Cardiac muscle cell (in vitro differentiated cells and primary cell): ENCODE measurements around the gene KLHDC7A. TPM values are rescaled to one million over a fixed set of nuclear protein-coding genes. Genes with fewer than 3 reads are reported as not detected.

Experiments
- DNase-seq, 2 donors: peaks; one replicate each; pipeline versions ENCODE4 v3.0.0 to v3.0.0-alpha.2; 2010 to 2017; ENCODE audit warnings: low read depth in 1 of 2, low spot score in 1 of 2
- H3K27ac ChIP-seq: fragments of 200-600 bp; sonication (generic); 2 replicates; pipeline ENCODE4 v1.5.1; 2016
- H3K27me3 ChIP-seq: fragments of 200-600 bp; sonication (generic); 2 replicates; pipeline ENCODE4 v1.6.0; 2016; ENCODE audit warnings: control low read depth
- H3K36me3 ChIP-seq: fragments of 200-600 bp; sonication (generic); 2 replicates; pipeline ENCODE4 v1.5.1; 2016; ENCODE audit warnings: control low read depth
- H3K4me1 ChIP-seq: fragments of 200-600 bp; sonication (generic); 2 replicates; pipeline ENCODE4 v1.8.1; 2017; ENCODE audit warnings: low read depth, mild to moderate bottlenecking, mixed run types
- H3K4me3 ChIP-seq: fragments of 200-600 bp; sonication (generic); 2 replicates; pipeline ENCODE4 v1.5.1; 2016; ENCODE audit warnings: mild to moderate bottlenecking
- H3K9me3 ChIP-seq: fragments of 200-600 bp; sonication (generic); 2 replicates; pipeline ENCODE4 v1.5.1; 2017; ENCODE audit warnings: low read depth, mild to moderate bottlenecking, control low read depth
- polyA plus RNA-seq: library from polyadenylated mRNA; unstranded; fragments of >200 nt; fragmentation: Nextera tagmentation; extraction: Ambion mirVana; gene quantifications from 2 replicates; pipeline ENCODE4 v1.2.1, GENCODE V29; 2016
- total RNA-seq: library from RNA; depleted of rRNA; stranded (reverse); fragments of >200 nt; gene quantifications from 2 replicates; pipeline ENCODE4 v1.2.3, GENCODE V29; 2016
- TF ChIP-seq, protein P1 (sequence below): IDR thresholded peaks from 2 replicates; pipeline ENCODE4 v1.5.1; 2012; ENCODE audit warnings: low read depth, mild to moderate bottlenecking, low read length

The KLHDC7A gene
- total and polyA plus RNA-seq, 2 experiments from 2014 or later, result not detected

- Histone ChIP-seq H3K36me3 (no peaks in the 10 kb centered on the region), H3K27me3 (peaks cover 4% of the 10 kb centered on the region), H3K9me3 (no peaks in the 10 kb centered on the region), H3K4me3 (no peak overlapping the region), H3K27ac (no peak overlapping the region), H3K4me1 (no peaks in the 10 kb centered on the region)
- no peak for DNase-seq
- TF ChIP-seq, protein P1, sequence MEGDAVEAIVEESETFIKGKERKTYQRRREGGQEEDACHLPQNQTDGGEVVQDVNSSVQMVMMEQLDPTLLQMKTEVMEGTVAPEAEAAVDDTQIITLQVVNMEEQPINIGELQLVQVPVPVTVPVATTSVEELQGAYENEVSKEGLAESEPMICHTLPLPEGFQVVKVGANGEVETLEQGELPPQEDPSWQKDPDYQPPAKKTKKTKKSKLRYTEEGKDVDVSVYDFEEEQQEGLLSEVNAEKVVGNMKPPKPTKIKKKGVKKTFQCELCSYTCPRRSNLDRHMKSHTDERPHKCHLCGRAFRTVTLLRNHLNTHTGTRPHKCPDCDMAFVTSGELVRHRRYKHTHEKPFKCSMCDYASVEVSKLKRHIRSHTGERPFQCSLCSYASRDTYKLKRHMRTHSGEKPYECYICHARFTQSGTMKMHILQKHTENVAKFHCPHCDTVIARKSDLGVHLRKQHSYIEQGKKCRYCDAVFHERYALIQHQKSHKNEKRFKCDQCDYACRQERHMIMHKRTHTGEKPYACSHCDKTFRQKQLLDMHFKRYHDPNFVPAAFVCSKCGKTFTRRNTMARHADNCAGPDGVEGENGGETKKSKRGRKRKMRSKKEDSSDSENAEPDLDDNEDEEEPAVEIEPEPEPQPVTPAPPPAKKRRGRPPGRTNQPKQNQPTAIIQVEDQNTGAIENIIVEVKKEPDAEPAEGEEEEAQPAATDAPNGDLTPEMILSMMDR, result no peak
Observed at GRCh38 chr1:18446751-18447150, 34.0 kb upstream of the KLHDC7A start.

GRCh38 chr1:18447509-18448220 is 33.1 kb upstream of the KLHDC7A start:
- no peak overlapping the region for H3K4me3 ChIP-seq
- TF ChIP-seq, protein P1, result no peak
- no peaks in the 10 kb centered on the region for H3K9me3 ChIP-seq
- H3K36me3 ChIP-seq, result no peaks in the 10 kb centered on the region
- no peak overlapping the region for H3K27ac ChIP-seq
- no peak for DNase-seq
- H3K27me3 ChIP-seq, result peaks cover 4% of the 10 kb centered on the region
- no peaks in the 10 kb centered on the region for H3K4me1 ChIP-seq

- Histone ChIP-seq H3K27ac (no peak overlapping the region), H3K27me3 (peaks cover 4% of the 10 kb centered on the region), H3K36me3 (no peaks in the 10 kb centered on the region), H3K9me3 (no peaks in the 10 kb centered on the region), H3K4me1 (no peaks in the 10 kb centered on the region), H3K4me3 (no peak overlapping the region)
- TF ChIP-seq, protein P1, result no peak
- no peak for DNase-seq
Observed at GRCh38 chr1:18448889-18449288, 31.8 kb upstream of the KLHDC7A start.

DNA sequence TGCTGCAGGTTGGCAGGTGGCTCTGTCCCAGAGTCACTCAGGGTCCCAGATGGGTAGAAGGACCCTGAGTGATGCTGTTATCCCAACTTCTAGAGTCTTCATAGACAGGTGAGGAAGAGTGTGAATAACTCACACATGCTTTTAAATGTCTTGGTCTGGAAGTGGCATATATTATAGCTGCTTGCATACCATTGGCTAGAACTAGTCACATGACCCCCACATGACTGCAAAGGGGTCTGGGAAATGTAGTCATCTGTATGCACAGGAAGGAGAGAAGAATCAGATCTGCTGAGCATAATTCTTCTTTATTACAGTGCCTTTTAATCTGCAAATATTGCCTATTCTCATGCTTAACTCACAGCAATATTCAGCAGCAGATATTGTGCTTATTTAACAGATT is 28.2 kb upstream of the KLHDC7A start:
- H3K4me3 ChIP-seq, result no peak overlapping the region
- no peak overlapping the region for H3K27ac ChIP-seq
- no peaks in the 10 kb centered on the region for H3K4me1 ChIP-seq
- TF ChIP-seq, protein P1, result no peak
- peaks cover 9% of the 10 kb centered on the region for H3K27me3 ChIP-seq
- peak; percentile 22 to 23 for DNase-seq
- no peaks in the 10 kb centered on the region for H3K9me3 ChIP-seq
- no peaks in the 10 kb centered on the region for H3K36me3 ChIP-seq

GRCh38 chr1:18458133-18459092 is 22.3 kb upstream of the KLHDC7A start:
- no peak for DNase-seq
- TF ChIP-seq, protein P1, result no peak

More at GRCh38 chr1:18458133-18459092, 22.3 kb upstream of the KLHDC7A start:
- Histone ChIP-seq H3K4me1 (no peaks in the 10 kb centered on the region), H3K27me3 (peaks cover 5% of the 10 kb centered on the region), H3K36me3 (no peaks in the 10 kb centered on the region), H3K4me3 (no peak overlapping the region), H3K27ac (no peak overlapping the region), H3K9me3 (no peaks in the 10 kb centered on the region)
